WTC11 (cell line): ENCODE data around the gene PTPRO. TPM values are rescaled to one million over a fixed set of nuclear protein-coding genes. Genes with fewer than 3 reads are reported as not detected.

Experiments
- ATAC-seq: fragments of 200-7000 bp; cut with Tn5 transposase; 2 replicates; pipeline ENCODE4 v1.10.0; 2021; ENCODE audit warnings: mild to moderate bottlenecking, moderate library complexity
- CTCF ChIA-PET: fragments of 300-600 bp; sonication (Branson Sonifier 250); formaldehyde crosslinking; loops from one replicate; lab custom pipeline; 2021; ENCODE audit warnings: antibody characterized with exemption; lab: Charles Lee
- POLR2A ChIA-PET: fragments of 350-600 bp; sonication (Branson Sonifier 250); formaldehyde crosslinking; loops from one replicate; lab custom pipeline; 2021; ENCODE audit warnings: antibody characterized with exemption; lab: Charles Lee
- DNase-seq: peaks from one replicate; pipeline ENCODE4 v3.0.0; 2021; ENCODE audit warnings: low spot score
- H3K27ac Mint-ChIP-seq: 2 replicates; pipeline ENCODE4 v1.8.0; 2021; ENCODE audit warnings: mixed read lengths
- H3K27me3 Mint-ChIP-seq: 2 replicates; pipeline ENCODE4 v1.8.0; 2021; ENCODE audit warnings: low read depth, mild to moderate bottlenecking, moderate library complexity, mixed read lengths
- H3K36me3 Mint-ChIP-seq: 2 replicates; pipeline ENCODE4 v1.8.0; 2021; ENCODE audit warnings: mixed read lengths
- H3K4me1 Mint-ChIP-seq: 2 replicates; pipeline ENCODE4 v1.8.0; 2022; ENCODE audit warnings: mixed read lengths
- H3K4me3 Mint-ChIP-seq: 2 replicates; pipeline ENCODE4 v1.8.0; 2021; ENCODE audit warnings: mild to moderate bottlenecking, moderate library complexity, mixed read lengths
- H3K9me3 Mint-ChIP-seq: 2 replicates; pipeline ENCODE4 v1.8.0; 2021; ENCODE audit warnings: mixed read lengths
- CBFB ChIP-seq: sonication (generic); formaldehyde crosslinking; IDR thresholded peaks from 2 replicates; pipeline ENCODE4 v1.8.1; 2022; ENCODE audit warnings: mild to moderate bottlenecking, low read depth, missing genetic modification reagents
- CTCF ChIP-seq: fragments of 200-600 bp; IDR thresholded peaks from 2 replicates; pipeline ENCODE4 v1.8.0; 2022; ENCODE audit warnings: antibody characterized with exemption
- ELF4 ChIP-seq: sonication (generic); formaldehyde crosslinking; IDR thresholded peaks from 2 replicates; pipeline ENCODE4 v1.8.1; 2022; ENCODE audit warnings: low read depth, mild to moderate bottlenecking, moderate library complexity, missing genetic modification reagents
- MLX ChIP-seq: sonication (generic); formaldehyde crosslinking; IDR thresholded peaks from 2 replicates; pipeline ENCODE4 v1.8.1; 2023; ENCODE audit warnings: mild to moderate bottlenecking, missing genetic modification reagents, moderate library complexity
- TCF7 ChIP-seq: sonication (generic); formaldehyde crosslinking; IDR thresholded peaks from 2 replicates; pipeline ENCODE4 v1.8.0; 2022; ENCODE audit warnings: mild to moderate bottlenecking, low read depth, missing genetic modification reagents, moderate library complexity
- ZNF281 ChIP-seq: sonication (generic); formaldehyde crosslinking; IDR thresholded peaks from 2 replicates; pipeline ENCODE4 v1.8.0; 2023; ENCODE audit warnings: mild to moderate bottlenecking, missing genetic modification reagents
- ZNF532 ChIP-seq: fragments of 250-450 bp; sonication (Bioruptor Pico); IDR thresholded peaks from 2 replicates; pipeline ENCODE4 v1.9.0; 2021; ENCODE audit warnings: mild to moderate bottlenecking, borderline replicate concordance
- total RNA-seq: library from RNA; stranded (reverse); gene quantifications from 3 replicates; pipeline ENCODE4 v1.2.3, GENCODE V29; 2021

Gene PTPRO
- total RNA-seq, 1 experiment from 2014 or later = 1.1 TPM

GRCh38 chr12:15273896-15274295, 48.4 kb upstream of the PTPRO start:
- DNase-seq = no peak
- Mint-ChIP-seq H3K4me1 (peaks cover 7% of the 10 kb centered on the region), H3K9me3 (no peaks in the 10 kb centered on the region), H3K4me3 (no peak overlapping the region), H3K27me3 (no peaks in the 10 kb centered on the region), H3K27ac (no peak overlapping the region), H3K36me3 (no peaks in the 10 kb centered on the region)
- no peak for ATAC-seq
- CTCF ChIA-PET = interaction anchor here (1.1 kb wide), 1 partner anchor 254 kb away, joined by 3 read pairs; no protein-coding TSS in a partner anchor
- no peak for TF ChIP-seq MLX (CRISPR knock-in tag)
- no peak for TF ChIP-seq ZNF281 (CRISPR knock-in tag)
- no peak for TF ChIP-seq ZNF532 (CRISPR knock-in tag)
- no peak for TF ChIP-seq ELF4 (CRISPR knock-in tag)
- POLR2A ChIA-PET = no interaction called here

- ChIA-PET POLR2A (no interaction called here), CTCF (interaction anchor here (1.1 to 3.3 kb wide), 2 partner anchors 249 to 253 kb away, joined by 3 to 15 read pairs; no protein-coding TSS in a partner anchor)
- DNase-seq (no peak), ATAC-seq (no peak)
- Mint-ChIP-seq H3K36me3 (no peaks in the 10 kb centered on the region), H3K9me3 (no peaks in the 10 kb centered on the region; the same call in 1 of the 2 replicates), H3K27ac (no peak overlapping the region), H3K4me1 (peaks cover 7% of the 10 kb centered on the region), H3K4me3 (no peak overlapping the region), H3K27me3 (no peaks in the 10 kb centered on the region)
- TF ChIP-seq CTCF = no peak
- TF ChIP-seq TCF7 = no peak
These were observed 47.7 kb upstream of the PTPRO start for GRCh38 chr12:15274561-15274967.

- Mint-ChIP-seq H3K9me3 (peaks cover 7% of the 10 kb centered on the region), H3K4me1 (peaks cover 7% of the 10 kb centered on the region), H3K27me3 (no peaks in the 10 kb centered on the region), H3K36me3 (no peaks in the 10 kb centered on the region), H3K4me3 (no peak overlapping the region), H3K27ac (no peak overlapping the region)
- ATAC-seq (peak; percentile 80), DNase-seq (no peak)
- TF ChIP-seq CTCF (peak; percentile 65; the same call in 1 of the 2 replicates), CBFB (no peak)
- ChIA-PET POLR2A (no interaction called here), CTCF (interaction anchor here (0.7 to 3.3 kb wide), 8 partner anchors 49 to 479 kb away, joined by 3 to 18 read pairs (median 4); partner anchors contain the start of gene RERG)
These were observed 46.1 kb upstream of the PTPRO start for GRCh38 chr12:15276088-15276698.
